VCaP (cell line): Measurements from ENCODE around the gene NDUFV2.
"Not testable (repeated sequence)": the region's sequence is repeated elsewhere in the genome, so short reads cannot be mapped to it uniquely, and the experiment has no call there.

Experiments used
- H3K27ac ChIP-seq: fragments of 450-650 bp; 2 replicates; pipeline ENCODE4 v1.5.1; 2017
- CTCF ChIP-seq: fragments of 450-650 bp; conservative IDR thresholded peaks from 2 replicates; pipeline ENCODE4 v1.5.1; 2017; ENCODE audit warnings: mild to moderate bottlenecking, moderate library complexity

NDUFV2 gene

GRCh38 chr18:9157806-9158205, 55.3 kb downstream of the NDUFV2 start:
- H3K27ac ChIP-seq = no peak overlapping the region
- TF ChIP-seq CTCF = no peak

- TF ChIP-seq CTCF = no peak
- H3K27ac ChIP-seq = no peak overlapping the region
Measured at GRCh38 chr18:9160014-9160413, 57.5 kb downstream of the NDUFV2 start.

- not testable (repeated sequence) for H3K27ac ChIP-seq
Measured at GRCh38 chr18:9162663-9163062, 60.2 kb downstream of the NDUFV2 start.

GRCh38 chr18:9164149-9164548, 61.6 kb downstream of the NDUFV2 start:
- H3K27ac ChIP-seq = not testable (repeated sequence)

GRCh38 chr18:9165883-9166282, 63.4 kb downstream of the NDUFV2 start:
- H3K27ac ChIP-seq = not testable (repeated sequence)

GRCh38 chr18:9169515-9169914, 67.0 kb downstream of the NDUFV2 start:
- not testable (repeated sequence) for H3K27ac ChIP-seq

GRCh38 chr18:9171919-9172318, 69.4 kb downstream of the NDUFV2 start:
- not testable (repeated sequence) for H3K27ac ChIP-seq

- H3K27ac ChIP-seq = no peak overlapping the region
Measured at GRCh38 chr18:9172506-9173127, 70.1 kb downstream of the NDUFV2 start.

GRCh38 chr18:9173770-9174233, 71.3 kb downstream of the NDUFV2 start:
- TF ChIP-seq CTCF = no peak
- H3K27ac ChIP-seq = no peak overlapping the region

More at GRCh38 chr18:9172506-9173127, 70.1 kb downstream of the NDUFV2 start:
- no peak for TF ChIP-seq CTCF

- no peak for TF ChIP-seq CTCF
- H3K27ac ChIP-seq = no peak overlapping the region
Measured at GRCh38 chr18:9174302-9174701, 71.8 kb downstream of the NDUFV2 start.
